ENCODE measurements around the gene GALP. TPM values are rescaled to one million over a fixed set of nuclear protein-coding genes. Genes with fewer than 3 reads are reported as not detected.
"Not testable (repeated sequence)": the region's sequence is repeated elsewhere in the genome, so short reads cannot be mapped to it uniquely, and the experiment has no call there.

GALP gene
- total RNA-seq, 1 donor from 2014 or later, result not detected

- intact Hi-C loops (cut with micrococcal nuclease), result no loop called here
Observed at GRCh38 chr19:56147307-56147706, 28.5 kb upstream of the GALP start.

DNA sequence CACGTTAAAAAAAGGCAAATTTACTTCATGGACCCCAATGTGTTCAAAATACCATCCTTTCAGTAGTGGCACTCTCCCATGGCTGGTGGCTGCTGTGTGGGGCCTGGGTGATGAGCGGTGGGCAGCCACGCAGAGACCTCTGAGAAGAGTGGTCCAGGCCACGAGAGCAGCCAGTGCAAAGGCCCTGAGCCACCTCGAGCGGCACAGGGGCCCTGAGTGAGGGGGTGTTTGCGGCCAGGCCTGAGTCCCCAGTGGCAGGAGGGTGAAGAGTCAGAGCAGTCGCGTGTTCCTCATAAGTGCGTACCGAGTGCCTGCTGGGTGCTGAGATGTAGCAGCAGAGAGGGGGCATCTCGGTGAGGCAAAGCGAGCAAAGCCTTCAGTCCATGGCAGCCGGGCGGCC lies 27.7 kb upstream of the GALP start:
- intact Hi-C loops (cut with micrococcal nuclease), result no loop called here

- intact Hi-C loops (cut with micrococcal nuclease), result not testable (repeated sequence)
Observed at GRCh38 chr19:56148955-56149655, 26.7 kb upstream of the GALP start.

GRCh38 chr19:56149656-56150038 lies 26.2 kb upstream of the GALP start:
- intact Hi-C loops (cut with micrococcal nuclease), result no loop called here

- intact Hi-C loops (cut with micrococcal nuclease), result no loop called here
Observed at GRCh38 chr19:56150358-56150757, 25.4 kb upstream of the GALP start.

GRCh38 chr19:56152644-56153043 lies 23.2 kb upstream of the GALP start:
- intact Hi-C loops (cut with micrococcal nuclease), result no loop called here

- intact Hi-C loops (cut with micrococcal nuclease), result no loop called here
Observed at GRCh38 chr19:56153507-56153906, 22.3 kb upstream of the GALP start.

DNA sequence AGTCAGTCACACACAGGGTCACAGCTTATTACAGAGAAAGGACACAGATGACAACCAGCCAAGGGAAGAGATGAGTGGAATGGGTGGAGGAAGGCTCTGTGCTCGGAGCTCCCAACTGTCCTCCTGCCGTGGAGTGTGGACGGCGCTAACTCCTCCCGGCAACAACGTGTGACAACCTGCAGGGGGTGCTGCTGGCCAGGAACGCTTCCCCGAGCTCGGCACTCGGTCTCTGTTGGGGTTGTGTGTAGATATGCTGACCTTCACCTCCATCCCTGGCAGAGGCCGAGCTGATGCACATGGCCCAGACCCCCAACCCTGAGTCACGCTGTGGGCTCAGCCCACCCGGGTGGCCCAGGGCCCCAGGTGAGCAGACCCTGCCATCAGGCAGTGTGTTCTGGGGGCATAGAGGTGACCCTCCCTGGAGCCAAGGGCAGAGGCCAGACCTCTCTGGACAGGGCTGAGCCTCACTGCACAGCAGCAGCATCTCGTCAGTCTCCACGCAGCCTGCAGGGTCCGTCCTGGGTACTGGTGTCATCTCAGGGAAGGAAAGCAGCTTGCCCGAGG lies 20.6 kb upstream of the GALP start:
- intact Hi-C loops (cut with micrococcal nuclease), result no loop called here

GRCh38 chr19:56156768-56157167 lies 19.0 kb upstream of the GALP start:
- intact Hi-C loops (cut with micrococcal nuclease), result no loop called here

DNA sequence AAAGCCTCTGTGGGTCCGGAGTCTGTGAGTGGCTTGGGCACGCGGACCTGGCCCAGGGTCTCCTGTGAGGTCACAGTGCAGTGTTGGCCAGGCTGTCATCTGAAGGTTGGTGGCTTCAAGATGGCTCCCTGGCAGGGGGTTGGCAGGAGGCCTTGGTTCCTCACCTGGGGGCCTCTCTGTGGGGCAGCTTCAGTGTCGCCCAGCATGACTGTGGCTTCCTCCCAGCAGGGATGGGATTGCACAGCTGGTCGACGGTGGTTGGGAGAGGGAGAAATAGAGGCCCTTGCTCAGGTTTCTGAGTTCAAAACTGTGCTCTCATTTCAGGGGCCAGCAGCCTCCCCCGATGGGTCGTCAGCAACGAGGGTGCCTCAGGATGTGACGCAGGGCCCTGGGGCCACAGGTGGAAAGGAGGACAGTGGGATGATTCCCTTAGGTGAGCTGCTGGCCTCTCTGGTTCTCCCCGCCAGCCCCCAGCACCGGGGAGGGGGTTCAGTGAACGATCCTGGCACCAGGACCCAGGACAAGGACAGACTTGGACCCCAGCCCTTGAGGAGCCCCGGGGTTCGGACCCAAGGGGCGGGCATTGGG lies 17.5 kb upstream of the GALP start:
- intact Hi-C loops (cut with micrococcal nuclease), result no loop called here

- intact Hi-C loops (cut with micrococcal nuclease), result no loop called here
Observed at GRCh38 chr19:56159009-56159559, 16.7 kb upstream of the GALP start.

- intact Hi-C loops (cut with micrococcal nuclease), result no loop called here
Observed at GRCh38 chr19:56159622-56160271, 16.1 kb upstream of the GALP start.

- intact Hi-C loops (cut with micrococcal nuclease), result no loop called here
Observed at GRCh38 chr19:56161534-56161933, 14.3 kb upstream of the GALP start.

DNA sequence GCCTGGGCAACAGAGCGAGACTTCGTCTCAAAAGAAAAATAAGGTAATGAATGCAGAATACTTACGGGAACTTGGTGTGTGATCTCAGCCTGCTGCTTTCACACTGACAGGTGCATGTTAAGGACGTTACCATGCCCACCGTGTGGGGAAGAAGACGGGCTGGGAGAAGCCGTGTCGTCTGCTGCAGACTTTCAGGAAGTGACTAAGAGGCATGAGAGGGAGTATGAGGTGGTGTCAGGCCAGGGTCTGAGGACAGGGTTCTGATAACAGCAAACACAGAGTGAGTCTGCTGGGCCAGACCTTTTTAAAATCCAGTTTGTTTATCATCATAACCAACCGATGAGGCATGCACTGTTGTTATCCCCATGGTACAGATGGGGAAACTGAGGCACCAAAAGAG lies 13.6 kb upstream of the GALP start:
- intact Hi-C loops (cut with micrococcal nuclease), result no loop called here

DNA sequence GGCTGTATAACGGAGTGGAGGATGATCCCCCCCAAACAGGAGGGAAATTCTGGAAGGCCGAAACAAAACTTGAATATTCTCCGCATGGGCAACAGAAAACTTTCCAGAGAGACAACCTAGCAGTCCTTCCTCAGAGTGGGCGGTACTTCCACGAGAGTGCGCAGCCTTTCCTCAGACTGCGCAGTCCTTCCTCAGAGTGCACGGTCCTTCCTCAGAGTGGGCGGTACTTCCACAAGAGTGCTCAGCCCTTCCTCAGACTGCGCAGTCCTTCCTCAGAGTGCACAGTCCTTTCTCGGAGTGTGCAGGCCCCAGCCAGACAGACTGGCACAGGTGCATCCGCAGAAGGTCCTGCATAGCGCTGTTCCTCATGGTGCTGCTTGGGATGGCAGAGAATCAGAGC lies 12.7 kb upstream of the GALP start:
- intact Hi-C loops (cut with micrococcal nuclease), result no loop called here

DNA sequence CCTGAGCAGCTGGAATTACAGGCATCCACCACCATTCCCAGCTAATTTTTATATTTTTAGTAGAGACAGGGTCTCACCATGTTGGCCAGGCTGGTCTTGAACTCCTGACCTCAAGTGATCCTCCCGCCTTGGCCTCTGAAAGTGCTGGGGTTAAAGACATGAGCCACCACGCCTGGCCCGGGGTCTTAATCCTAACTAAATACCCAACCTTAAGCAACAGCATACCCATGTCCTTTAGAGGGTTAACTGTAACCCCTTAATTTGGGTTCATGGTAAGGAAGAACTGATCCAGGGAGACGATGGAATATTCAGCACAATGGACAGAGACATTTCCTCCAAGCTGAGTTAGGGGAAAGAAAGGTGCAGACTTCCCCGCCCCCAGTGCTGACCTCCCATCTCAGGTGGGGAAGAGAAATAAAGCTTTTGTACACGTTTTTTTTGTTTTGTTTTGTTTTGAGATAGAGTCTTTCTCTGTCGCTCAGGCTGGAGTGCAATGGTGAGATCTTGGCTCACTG lies 8.7 kb upstream of the GALP start:
- intact Hi-C loops (cut with micrococcal nuclease), result no loop called here

- intact Hi-C loops (cut with micrococcal nuclease), result loop anchor here (5.0 kb wide), 1 partner anchor 103 kb away; no protein-coding TSS in a partner anchor
Observed at GRCh38 chr19:56170261-56170660, 5.5 kb upstream of the GALP start.

DNA sequence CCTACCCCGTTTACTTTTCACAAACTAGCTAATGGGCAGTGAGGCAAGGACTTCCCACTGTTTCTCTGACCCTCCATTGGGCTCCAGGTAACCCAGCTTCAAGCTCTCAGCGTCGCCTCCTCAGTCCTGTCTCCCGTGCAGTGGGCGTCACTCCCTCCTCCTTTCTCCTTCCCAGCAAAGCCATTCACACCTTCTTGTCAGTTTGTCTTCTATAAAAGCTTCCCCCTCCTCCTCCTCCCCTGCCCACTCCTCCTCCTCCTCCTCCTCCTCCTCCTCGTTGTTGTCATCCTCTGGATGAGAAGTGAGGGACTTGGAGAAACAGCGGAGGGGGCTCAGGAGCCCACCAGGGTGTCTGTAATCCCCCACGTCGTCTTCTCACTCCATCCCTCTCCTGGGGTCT lies 1.7 kb upstream of the GALP start:
- intact Hi-C loops (cut with micrococcal nuclease), result loop anchor here (5.0 kb wide), 1 partner anchor 107 kb away; no protein-coding TSS in a partner anchor

- intact Hi-C loops (cut with micrococcal nuclease), result loop anchor here (5.0 kb wide), 1 partner anchor 107 kb away; no protein-coding TSS in a partner anchor
Observed at GRCh38 chr19:56174550-56174949, 1.3 kb upstream of the GALP start.

DNA sequence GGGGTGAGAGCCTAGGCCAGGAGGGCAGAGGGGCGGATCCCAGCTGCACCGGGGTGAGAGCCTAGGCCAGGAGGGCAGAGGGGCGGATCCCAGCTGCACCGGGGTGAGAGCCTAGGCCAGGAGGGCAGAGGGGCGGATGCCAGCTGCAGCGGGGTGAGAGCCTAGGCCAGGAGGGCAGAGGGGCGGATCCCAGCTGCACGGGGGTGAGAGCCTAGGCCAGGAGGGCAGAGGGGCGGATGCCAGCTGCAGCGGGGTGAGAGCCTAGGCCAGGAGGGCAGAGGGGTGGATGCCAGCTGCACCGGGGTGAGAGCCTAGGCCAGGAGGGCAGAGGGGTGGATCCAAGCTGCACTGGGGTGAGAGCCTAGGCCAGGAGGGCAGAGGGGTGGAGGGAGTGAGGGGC lies 502 bp downstream of the GALP start:
- intact Hi-C loops (cut with micrococcal nuclease), result not testable (repeated sequence)

DNA sequence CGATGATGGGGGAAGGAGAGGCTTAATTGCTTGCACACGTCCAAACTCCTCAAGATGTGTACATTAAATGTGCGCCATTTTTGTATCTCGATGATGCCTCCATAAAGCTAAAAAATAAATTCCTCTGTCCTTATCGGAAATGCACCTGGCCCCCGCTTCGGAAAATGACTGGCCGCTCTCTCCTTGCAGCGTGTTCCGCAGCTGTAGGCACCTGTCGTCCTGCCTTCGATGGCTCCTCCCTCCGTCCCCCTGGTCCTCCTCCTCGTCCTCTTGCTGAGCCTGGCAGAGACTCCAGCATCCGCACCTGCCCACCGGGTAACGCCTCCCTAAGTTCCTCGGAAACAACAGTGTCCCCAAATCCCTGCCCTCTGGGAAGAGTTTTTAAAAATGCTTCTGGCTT lies 1.1 kb downstream of the GALP start:
- intact Hi-C loops (cut with micrococcal nuclease), result no loop called here

All from T-helper 2 cell treated with Interferon-gamma antibody and Interleukin-4, amounts not matched to agents 100 ng/mL and 5 ng/mL, for 36 hours (primary cell).